ENCODE data around the gene CCDC85B. TPM values are rescaled to one million over a fixed set of nuclear protein-coding genes. Genes with fewer than 3 reads are reported as not detected.

The CCDC85B gene
- total and polyA plus RNA-seq, 2 of the 8 experiments (the other 6 are each of a cell fraction or from before 2014, with no cell fraction given), result 19.8 to 30.8 TPM

- no peak overlapping the region for H3K27ac ChIP-seq (ENCODE audit: low read depth, low read length)
- H4K8ac ChIP-seq (ENCODE audit: extremely low read depth, insufficient read depth, low read length), result no peak overlapping the region
- no peak for DNase-seq (ENCODE audit: low read depth in 1 of 2, low spot score in 2 of 2)
- H3K18ac ChIP-seq (ENCODE audit: extremely low read depth, low read length), result no peak overlapping the region
- H3K4ac ChIP-seq (replicated peaks; ENCODE audit: insufficient read length, low read depth, low read length), result no peak overlapping the region
- H2AK5ac ChIP-seq (ENCODE audit: low read depth, low read length), result no peak overlapping the region
- no peak overlapping the region for H4K5ac ChIP-seq (ENCODE audit: insufficient read length, low read depth, low read length)
- no peak overlapping the region for H2BK12ac ChIP-seq (ENCODE audit: low read depth, low read length)
- no peak for FAIRE-seq
- no peak overlapping the region for H2BK120ac ChIP-seq (replicated peaks; ENCODE audit: low read depth, low read length)
- H2AFZ ChIP-seq (ENCODE audit: low read length), result no peak overlapping the region
- H2BK15ac ChIP-seq (ENCODE audit: low read length), result no peak overlapping the region
- H3K4me3 ChIP-seq (ENCODE audit: extremely low read depth in 1 of 4, insufficient read depth in 2 of 4, low read depth in 3 of 4, low read length in 4 of 4), result no peak overlapping the region
- H3K14ac ChIP-seq (ENCODE audit: insufficient read length), result no peak overlapping the region
- ChIA-PET POLR2A (ENCODE audit: partially characterized antibody) (interaction anchor here (2.5 kb wide), 1 partner anchor 10 kb away, joined by 9 read pairs; no protein-coding TSS in a partner anchor), CTCF (ENCODE audit: partially characterized antibody) (interaction anchor here (1.1 to 11.7 kb wide), 3 partner anchors 10 to 27 kb away, joined by 3 to 212 read pairs (median 3); partner anchors contain the start of genes CCDC85B and FIBP)
- H3K23ac ChIP-seq (ENCODE audit: insufficient read length), result no peak overlapping the region
- H3K4me2 ChIP-seq (ENCODE audit: insufficient read depth in 1 of 2, low read depth in 2 of 2, low read length in 2 of 2), result no peak overlapping the region
- H3K36me3 ChIP-seq (ENCODE audit: control insufficient read depth in 2 of 4, insufficient read depth in 4 of 4, low read length in 3 of 4), result no peaks in the 10 kb centered on the region
- 84% methylated on average over 6 of the region's 6 CpGs; no CpG with 5 or more reads in 1 of the 2 experiments for WGBS, 2 experiments (ENCODE audit: extremely low coverage in 1 of 2, insufficient coverage in 1 of 2, insufficient read length in 1 of 2, insufficient replicate concordance in 2 of 2, low coverage in 1 of 2, low lambda C conversion rate in 2 of 2, missing lambda C conversion rate in 1 of 2)
- H3K4me1 ChIP-seq (replicated peaks in 1 of 4; ENCODE audit: control insufficient read depth in 3 of 4, insufficient read depth in 4 of 4, low read length in 3 of 4), result peaks cover 0 to 6% (median 4%) of the 10 kb centered on the region in 4 experiments; a peak in 5 of 7 replicates
- no peaks in the 10 kb centered on the region for H3K23me2 ChIP-seq (ENCODE audit: low read depth, low read length)
- no peak overlapping the region for H2BK20ac ChIP-seq (ENCODE audit: low read length)
- H3K9ac ChIP-seq (replicated peaks in 1 of 4; ENCODE audit: extremely low read depth in 1 of 4, low read depth in 3 of 4, low read length in 3 of 4), result no peak overlapping the region
- H3K79me2 ChIP-seq (ENCODE audit: control insufficient read depth in 1 of 2, insufficient read depth in 2 of 2, low read length in 2 of 2), result no peaks in the 10 kb centered on the region
- H3K79me1 ChIP-seq (ENCODE audit: low read depth, low read length), result no peaks in the 10 kb centered on the region
- no peak overlapping the region for H3K56ac ChIP-seq (replicated peaks; ENCODE audit: insufficient read length, low read depth, low read length)
- no peak overlapping the region for H2BK5ac ChIP-seq (ENCODE audit: low read depth, low read length)
- H3K27me3 ChIP-seq (replicated peaks in 1 of 4; ENCODE audit: control insufficient read depth in 3 of 4, extremely low read depth in 1 of 4, insufficient read depth in 3 of 4, low read length in 3 of 4), result peaks cover 0 to 13% (median 5%) of the 10 kb centered on the region in 4 experiments; a peak in 5 of 7 replicates
- no peaks in the 10 kb centered on the region for H4K20me1 ChIP-seq (replicated peaks in 1 of 2; ENCODE audit: control insufficient read depth in 1 of 2, insufficient read depth in 2 of 2, low read length in 2 of 2)
- H3K9me3 ChIP-seq (ENCODE audit: insufficient read depth in 2 of 2, low read depth in 1 of 2, low read length in 1 of 2), result no peaks in the 10 kb centered on the region
- no peak overlapping the region for H4K91ac ChIP-seq (replicated peaks; ENCODE audit: insufficient read length, low read length)
- no peak for TF ChIP-seq CBX5 (IDR thresholded peaks at IDR 0.05; ENCODE audit: low read depth, low read length)
- TF ChIP-seq PHF8 (conservative IDR thresholded peaks at IDR 0.05; ENCODE audit: low read depth, low read length), result no peak
- TF ChIP-seq E2F6 (IDR thresholded peaks at IDR 0.05), result no peak
- no peak for TF ChIP-seq CHD2 (IDR thresholded peaks at IDR 0.05; ENCODE audit: low read length)
- TF ChIP-seq EP300 (IDR thresholded peaks at IDR 0.05; ENCODE audit: borderline replicate concordance in 1 of 2, low read depth in 2 of 2, low read length in 2 of 2), result no peak
- no peak for TF ChIP-seq JUN (IDR thresholded peaks at IDR 0.05; ENCODE audit: low read depth, low read length)
- TF ChIP-seq SAP30 (IDR thresholded peaks at IDR 0.05; ENCODE audit: insufficient read depth, insufficient replicate concordance, low read length), result no peak
- TF ChIP-seq ZNF274 (IDR thresholded peaks at IDR 0.05; ENCODE audit: borderline replicate concordance, extremely low read depth, low read length), result no peak
- no peak for TF ChIP-seq SIN3A (conservative IDR thresholded peaks at IDR 0.05 in 1 of 2, IDR thresholded peaks at IDR 0.05 in 1 of 2; ENCODE audit: low read depth in 1 of 2, low read length in 2 of 2)
- no peak for TF ChIP-seq BACH1 (IDR thresholded peaks at IDR 0.05; ENCODE audit: low read length)
- TF ChIP-seq RNF2 (IDR thresholded peaks at IDR 0.05; ENCODE audit: borderline replicate concordance, low read depth, low read length, missing control alignments, poor library complexity, severe bottlenecking), result no peak
- no peak for TF ChIP-seq RAD21 (IDR thresholded peaks at IDR 0.05 in 1 of 2, conservative IDR thresholded peaks at IDR 0.05 in 1 of 2; ENCODE audit: low read depth in 2 of 2, low read length in 2 of 2)
Measured at GRCh38 chr11:65907878-65908277, 17.4 kb downstream of the CCDC85B start.

Data from H1 (cell line).